ENCODE data around the gene PRPH.
"Not testable (repeated sequence)": the region's sequence is repeated elsewhere in the genome, so short reads cannot be mapped to it uniquely, and the experiment has no call there.

PRPH gene

DNA sequence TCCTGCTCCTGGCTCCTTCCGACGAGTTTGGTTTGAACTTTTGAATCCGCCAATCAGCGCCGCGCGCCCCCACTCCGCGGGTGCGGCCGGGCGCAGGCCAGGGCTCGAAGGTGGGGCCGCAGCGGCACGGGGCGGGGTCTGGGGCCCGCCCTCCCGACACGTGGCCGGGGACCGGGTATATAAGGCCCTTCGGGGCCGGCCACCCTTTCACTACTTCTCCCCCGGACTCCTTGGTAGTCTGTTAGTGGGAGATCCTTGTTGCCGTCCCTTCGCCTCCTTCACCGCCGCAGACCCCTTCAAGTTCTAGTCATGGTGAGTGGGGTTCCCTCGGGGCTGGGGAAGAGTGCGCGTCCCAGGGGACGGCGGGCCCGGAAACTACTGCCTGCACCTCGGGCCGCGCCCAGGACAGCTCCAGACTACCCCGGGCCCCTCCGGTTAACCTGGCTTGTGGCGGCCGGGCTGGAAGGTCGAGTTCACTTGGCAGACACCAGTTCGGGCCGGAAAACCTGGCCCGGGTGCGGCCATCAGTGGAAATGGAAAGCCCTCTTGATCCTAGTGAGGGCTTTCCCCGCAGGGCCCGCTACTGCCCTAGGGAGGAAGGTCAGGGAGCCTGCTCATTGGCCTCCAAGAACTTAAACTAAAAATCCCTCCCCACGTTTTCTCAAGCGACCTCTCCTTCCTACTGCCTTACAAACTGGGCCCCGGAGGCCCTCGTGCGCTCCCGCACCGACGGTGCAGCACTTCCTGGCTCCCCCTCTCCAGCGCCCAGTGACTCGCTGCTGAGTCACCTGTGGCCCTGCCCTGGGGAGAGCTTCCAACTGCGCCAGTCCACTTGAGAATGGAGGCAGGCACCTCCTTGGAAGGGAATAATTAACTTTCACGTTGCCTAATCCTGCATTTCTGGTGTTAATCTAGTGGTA lies 29.8 kb upstream of the PRPH start, which contains the start of gene TUBA1C:
Gene TUBA1C (plus strand): TSS at position 210 of the 920 bp plus-strand sequence. CDS start 100 bp downstream, at position 310.
- FAIRE-seq (no peak), DNase-seq (ENCODE audit: insufficient read length, low spot score) (peak; percentile 83)
- TF ChIP-seq POLR2A (IDR thresholded peaks at IDR 0.05; ENCODE audit: low read depth, low read length): peak; percentile 99

DNA sequence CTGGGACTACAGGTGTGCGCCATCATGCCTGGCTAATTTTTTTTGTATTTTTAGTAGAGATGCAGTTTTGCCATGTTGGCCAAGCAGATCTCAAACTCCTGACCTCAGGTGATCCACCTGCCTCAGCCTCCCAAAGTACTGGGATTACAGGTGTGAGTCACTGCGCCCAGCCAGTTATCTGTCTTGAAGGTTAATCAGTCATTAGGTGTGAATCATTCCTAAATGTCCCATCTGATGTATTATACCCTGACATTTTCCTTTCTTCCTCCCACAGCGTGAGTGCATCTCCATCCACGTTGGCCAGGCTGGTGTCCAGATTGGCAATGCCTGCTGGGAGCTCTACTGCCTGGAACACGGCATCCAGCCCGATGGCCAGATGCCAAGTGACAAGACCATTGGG lies 25.8 kb upstream of the PRPH start:
- not testable (repeated sequence) for FAIRE-seq; DNase-seq (ENCODE audit: insufficient read length, low spot score)

- TF ChIP-seq POLR2A (IDR thresholded peaks at IDR 0.05; ENCODE audit: low read depth, low read length): no peak
- FAIRE-seq: no peak
- DNase-seq (ENCODE audit: insufficient read length, low spot score): no peak
These were observed 21.9 kb upstream of the PRPH start for GRCh38 chr12:49272790-49273725.

GRCh38 chr12:49273726-49274395 lies 21.1 kb upstream of the PRPH start:
- DNase-seq (ENCODE audit: insufficient read length, low spot score) (no peak), FAIRE-seq (no peak)

DNA sequence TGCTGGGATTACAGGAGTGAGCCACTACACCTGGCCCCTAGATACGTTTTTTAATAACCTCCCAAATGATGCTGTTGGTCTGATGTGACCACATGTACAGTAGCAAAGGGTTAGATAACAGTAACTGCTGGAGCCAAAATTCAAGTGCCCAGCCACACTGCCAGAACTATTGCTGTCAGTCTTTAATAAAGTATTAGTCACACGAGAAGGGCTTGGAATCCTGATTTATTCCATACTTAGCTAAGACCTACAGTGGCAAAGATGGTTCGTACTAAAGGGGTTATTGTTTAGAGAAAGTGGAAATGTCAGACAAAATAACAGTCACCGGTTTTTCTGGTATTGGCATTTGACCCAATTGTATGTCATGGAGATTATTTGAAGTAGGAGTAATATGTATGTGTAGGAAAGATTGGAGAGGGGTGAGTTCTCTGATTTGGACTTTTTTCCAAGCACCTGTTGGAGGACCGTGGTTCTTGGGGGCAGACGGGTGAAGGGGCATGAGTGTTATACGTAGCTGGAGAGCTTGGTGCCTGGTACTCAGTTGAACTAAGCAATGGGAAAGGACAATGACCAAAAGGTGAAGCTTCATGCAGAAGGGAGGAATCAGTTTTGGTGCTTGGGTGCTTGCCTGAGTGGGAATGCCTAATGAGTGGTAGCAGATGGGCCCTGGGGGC lies 20.4 kb upstream of the PRPH start:
- no peak for FAIRE-seq

More at GRCh38 chr12:49273726-49274395, 21.1 kb upstream of the PRPH start:
- TF ChIP-seq POLR2A (IDR thresholded peaks at IDR 0.05; ENCODE audit: low read depth, low read length): no peak

DNA sequence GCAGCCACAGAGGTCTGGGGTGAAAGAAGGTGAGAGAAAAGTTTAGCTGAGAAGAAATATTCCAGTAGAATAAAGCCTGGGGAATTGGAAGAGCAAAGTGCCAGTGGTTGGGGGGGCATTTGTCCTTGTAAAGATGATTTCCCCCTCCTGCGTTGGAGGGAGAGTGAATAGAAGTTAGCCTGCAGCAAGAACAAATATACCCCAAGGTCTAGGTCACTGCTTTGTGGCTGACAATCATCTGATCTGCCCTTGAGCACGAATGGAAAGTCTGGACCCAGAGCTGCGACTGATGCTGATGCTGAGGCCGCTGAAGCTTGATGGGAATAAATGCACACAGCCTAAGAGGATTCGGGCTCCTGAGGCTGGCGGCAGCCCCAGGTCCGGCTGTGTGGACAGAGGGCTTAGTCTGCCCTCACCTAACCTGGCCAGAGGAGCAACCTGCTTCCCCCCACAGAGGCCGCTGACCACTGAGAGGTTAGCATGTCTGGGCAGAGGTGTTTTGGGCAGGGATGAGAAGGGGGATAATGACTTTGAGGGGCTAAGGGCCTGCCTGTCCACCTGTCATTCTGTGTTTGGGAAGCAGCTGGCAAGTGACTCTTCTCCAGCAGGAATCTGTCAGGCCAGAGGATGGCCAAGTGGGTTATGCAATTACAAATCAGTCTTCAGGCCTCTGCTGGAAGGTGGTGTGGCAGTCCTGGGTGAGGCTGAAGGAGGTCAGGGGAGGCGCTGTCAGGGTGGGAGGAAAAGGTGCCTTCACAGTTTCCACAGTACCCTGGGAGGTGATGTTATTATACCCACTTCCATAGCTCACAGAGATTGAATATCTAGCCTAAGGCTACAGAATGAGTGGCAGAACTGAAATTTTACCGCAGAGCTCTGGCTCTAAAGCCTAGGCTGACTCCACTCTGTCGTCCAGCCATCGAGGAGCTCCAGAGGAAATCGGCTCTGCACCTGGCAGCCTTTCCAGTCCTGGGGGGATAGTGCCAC lies 18.4 kb upstream of the PRPH start:
- TF ChIP-seq POLR2A (IDR thresholded peaks at IDR 0.05; ENCODE audit: low read depth, low read length): no peak

More for the DNA sequence above, 20.4 kb upstream of the PRPH start:
- no peak for DNase-seq (ENCODE audit: insufficient read length, low spot score)
- TF ChIP-seq POLR2A (IDR thresholded peaks at IDR 0.05; ENCODE audit: low read depth, low read length): no peak

GRCh38 chr12:49277466-49277865 lies 17.5 kb upstream of the PRPH start:
- DNase-seq (ENCODE audit: insufficient read length, low spot score): no peak
- FAIRE-seq: no peak
- TF ChIP-seq POLR2A (IDR thresholded peaks at IDR 0.05; ENCODE audit: low read depth, low read length): no peak

More for the DNA sequence above, 18.4 kb upstream of the PRPH start:
- DNase-seq (ENCODE audit: insufficient read length, low spot score): no peak
- no peak for FAIRE-seq

- no peak for TF ChIP-seq POLR2A (IDR thresholded peaks at IDR 0.05; ENCODE audit: low read depth, low read length)
- FAIRE-seq (no peak), DNase-seq (ENCODE audit: insufficient read length, low spot score) (no peak)
These were observed 15.2 kb upstream of the PRPH start for GRCh38 chr12:49279706-49280159.

- FAIRE-seq; DNase-seq (ENCODE audit: insufficient read length, low spot score): not testable (repeated sequence)
These were observed 14.4 kb upstream of the PRPH start for GRCh38 chr12:49280545-49280944.

DNA sequence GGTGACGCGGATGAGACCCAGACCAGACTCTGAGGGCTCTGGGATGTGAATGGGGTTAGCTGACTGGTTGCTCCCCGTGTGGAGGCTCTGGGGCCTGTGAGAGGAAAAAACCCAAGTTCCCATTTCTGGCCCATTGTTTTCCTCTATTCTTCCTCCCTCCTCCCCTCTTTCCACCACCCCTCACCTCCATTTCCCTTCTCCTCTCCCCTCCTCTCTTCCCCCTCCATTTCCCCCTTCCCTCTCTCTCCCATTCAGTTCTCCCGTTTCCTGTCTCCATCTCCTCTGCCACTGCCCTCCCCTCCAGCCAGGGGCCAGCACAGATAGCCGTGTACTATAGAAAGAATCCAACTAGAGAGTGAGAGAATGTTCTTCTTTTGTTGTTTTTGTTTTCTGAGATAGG lies 12.6 kb upstream of the PRPH start:
- DNase-seq (ENCODE audit: insufficient read length, low spot score): no peak
- no peak for TF ChIP-seq POLR2A (IDR thresholded peaks at IDR 0.05; ENCODE audit: low read depth, low read length)
- no peak for FAIRE-seq

DNA sequence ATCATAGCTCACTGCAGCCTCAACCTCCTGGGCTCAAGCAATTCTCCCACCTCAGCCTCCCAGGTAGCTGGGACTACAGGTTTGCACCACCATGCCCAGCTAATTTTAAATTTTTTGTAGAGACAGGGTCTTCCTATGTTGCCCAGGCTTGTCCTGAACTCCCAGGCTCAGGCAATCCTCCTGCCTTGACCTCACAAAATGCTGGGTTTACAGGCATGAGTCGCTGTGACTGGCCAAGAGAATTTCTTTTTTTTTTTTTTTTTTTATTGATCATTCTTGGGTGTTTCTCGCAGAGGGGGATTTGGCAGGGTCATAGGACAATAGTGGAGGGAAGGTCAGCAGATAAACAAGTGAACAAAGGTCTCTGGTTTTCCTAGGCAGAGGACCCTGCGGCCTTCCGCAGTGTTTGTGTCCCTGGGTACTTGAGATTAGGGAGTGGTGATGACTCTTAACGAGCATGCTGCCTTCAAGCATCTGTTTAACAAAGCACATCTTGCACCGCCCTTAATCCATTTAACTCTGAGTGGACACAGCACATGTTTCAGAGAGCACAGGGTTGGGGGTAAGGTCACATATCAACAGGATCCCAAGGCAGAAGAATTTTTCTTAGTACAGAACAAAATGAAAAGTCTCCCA lies 12.1 kb upstream of the PRPH start:
- not testable (repeated sequence) for DNase-seq (ENCODE audit: insufficient read length, low spot score); FAIRE-seq
